GM18505 (cell line): Measurements from ENCODE around the gene DPH2.
A peak's percentile ranks its signal among the peaks of the same experiment; 100 is the strongest.

Source experiments
- ATAC-seq: cut with Tn5 transposase; IDR thresholded peaks from one replicate; pipeline ENCODE4 v1.9.1; 2021; ENCODE audit not compliant: unreplicated experiment
- POLR2A ChIP-seq: IDR thresholded peaks from 4 replicates; pipeline ENCODE4 v1.6.1; 2011; ENCODE audit warnings: borderline replicate concordance; ENCODE audit not compliant: insufficient read depth, insufficient read length; ENCODE audit errors: extremely low read depth

The DPH2 gene, protein sequence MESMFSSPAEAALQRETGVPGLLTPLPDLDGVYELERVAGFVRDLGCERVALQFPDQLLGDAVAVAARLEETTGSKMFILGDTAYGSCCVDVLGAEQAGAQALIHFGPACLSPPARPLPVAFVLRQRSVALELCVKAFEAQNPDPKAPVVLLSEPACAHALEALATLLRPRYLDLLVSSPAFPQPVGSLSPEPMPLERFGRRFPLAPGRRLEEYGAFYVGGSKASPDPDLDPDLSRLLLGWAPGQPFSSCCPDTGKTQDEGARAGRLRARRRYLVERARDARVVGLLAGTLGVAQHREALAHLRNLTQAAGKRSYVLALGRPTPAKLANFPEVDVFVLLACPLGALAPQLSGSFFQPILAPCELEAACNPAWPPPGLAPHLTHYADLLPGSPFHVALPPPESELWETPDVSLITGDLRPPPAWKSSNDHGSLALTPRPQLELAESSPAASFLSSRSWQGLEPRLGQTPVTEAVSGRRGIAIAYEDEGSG

GRCh38 chr1:43969746-43970466 is at the start of gene DPH2:
Gene DPH2 (plus strand): TSS chr1:43970010. CDS start chr1:43970176, 166 bp downstream.
- TF ChIP-seq POLR2A: peak; percentile 67
- peak; percentile 71 for ATAC-seq

DNA sequence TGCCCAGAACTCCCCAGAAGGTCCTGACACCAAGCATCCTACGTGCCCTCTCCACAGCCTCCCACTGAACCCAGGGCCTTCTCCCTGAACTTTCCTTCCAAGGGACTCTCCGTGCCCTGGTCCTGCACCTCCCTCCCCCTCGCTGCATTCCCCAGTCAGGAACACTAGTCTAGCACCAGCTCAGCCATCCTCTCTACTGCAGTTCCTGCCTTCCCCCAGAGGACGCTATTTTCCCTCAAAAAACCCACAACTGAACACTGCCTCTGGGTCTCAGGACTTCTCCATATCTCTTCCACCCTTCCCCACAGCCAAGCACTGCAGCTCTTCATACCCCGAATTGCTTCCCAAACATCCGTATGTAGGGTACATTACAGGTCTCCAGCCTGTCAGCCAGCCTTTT is 48.8 kb upstream of the DPH2 start:
- no peak for TF ChIP-seq POLR2A
- ATAC-seq: no peak

DNA sequence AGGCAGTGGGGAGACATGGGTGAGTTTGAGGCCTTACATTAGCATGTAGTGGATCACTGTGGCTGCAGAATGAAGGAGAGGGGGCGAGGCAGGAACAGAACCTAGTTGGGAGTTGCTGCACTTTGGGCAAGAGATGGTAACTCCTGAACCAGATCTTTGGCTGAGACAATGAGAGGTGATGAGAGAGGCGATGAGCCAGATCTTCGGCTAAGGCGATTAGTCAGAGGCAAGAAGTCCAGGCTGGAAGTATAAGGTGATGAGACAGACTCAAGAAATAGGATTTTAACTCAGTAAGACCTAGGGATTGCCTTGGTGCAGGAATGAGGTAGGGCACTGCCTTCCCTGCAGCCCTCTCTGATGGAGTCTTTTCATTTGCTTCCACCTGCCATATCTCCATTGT is 45.3 kb upstream of the DPH2 start:
- ATAC-seq: no peak
- TF ChIP-seq POLR2A: no peak

DNA sequence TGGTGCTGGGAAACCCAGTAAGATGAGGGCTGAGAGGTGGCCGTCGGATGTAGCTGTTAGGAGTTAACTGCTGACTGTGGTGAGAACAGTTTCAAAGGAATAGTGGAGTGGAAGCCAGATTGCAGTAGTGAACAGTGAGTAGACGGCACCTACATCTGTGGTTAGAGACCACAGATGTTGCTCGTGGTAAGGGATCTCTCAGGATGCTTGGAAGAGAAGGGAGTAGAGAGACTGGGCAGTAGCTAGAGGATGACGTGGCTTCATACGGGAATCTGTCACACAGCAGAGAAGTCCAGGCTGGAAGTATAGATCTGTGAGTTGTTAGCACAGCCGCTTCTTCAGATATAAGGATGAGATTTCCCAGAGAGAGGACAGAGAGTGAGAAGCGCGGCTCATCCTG is 44.0 kb upstream of the DPH2 start:
- ATAC-seq: no peak
- no peak for TF ChIP-seq POLR2A

DNA sequence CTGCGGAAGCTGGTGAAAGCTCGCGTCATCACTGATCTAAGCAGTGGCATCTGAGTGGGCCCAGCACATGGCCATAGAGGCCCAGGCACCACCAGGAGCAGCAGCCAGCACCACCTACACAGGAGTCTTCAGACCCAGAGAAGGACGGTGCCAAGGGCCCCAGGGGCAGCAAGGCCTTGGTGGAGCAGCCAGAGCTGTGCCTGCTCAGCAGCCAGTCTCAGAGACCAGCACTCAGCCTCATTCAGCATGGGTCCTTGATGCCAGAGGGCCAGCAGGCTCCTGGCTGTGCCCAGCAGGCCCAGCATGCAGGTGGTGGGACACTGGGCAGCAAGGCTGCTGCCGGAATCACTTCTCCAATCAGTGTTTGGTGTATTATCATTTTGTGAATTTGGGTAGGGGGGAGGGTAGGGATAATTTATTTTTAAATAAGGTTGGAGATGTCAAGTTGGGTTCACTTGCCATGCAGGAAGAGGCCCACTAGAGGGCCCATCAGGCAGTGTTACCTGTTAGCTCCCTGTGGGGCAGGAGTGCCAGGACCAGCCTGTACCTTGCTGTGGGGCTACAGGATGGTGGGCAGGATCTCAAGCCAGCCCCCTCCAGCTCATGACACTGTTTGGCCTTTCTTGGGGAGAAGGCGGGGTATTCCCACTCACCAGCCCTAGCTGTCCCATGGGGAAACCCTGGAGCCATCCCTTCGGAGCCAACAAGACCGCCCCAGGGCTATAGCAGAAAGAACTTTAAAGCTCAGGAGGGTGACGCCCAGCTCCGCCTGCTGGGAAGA is 39.5 kb upstream of the DPH2 start:
- no peak for TF ChIP-seq POLR2A
- no peak for ATAC-seq

- TF ChIP-seq POLR2A: no peak
- no peak for ATAC-seq
These were observed 38.9 kb upstream of the DPH2 start for GRCh38 chr1:43930949-43931275.

DNA sequence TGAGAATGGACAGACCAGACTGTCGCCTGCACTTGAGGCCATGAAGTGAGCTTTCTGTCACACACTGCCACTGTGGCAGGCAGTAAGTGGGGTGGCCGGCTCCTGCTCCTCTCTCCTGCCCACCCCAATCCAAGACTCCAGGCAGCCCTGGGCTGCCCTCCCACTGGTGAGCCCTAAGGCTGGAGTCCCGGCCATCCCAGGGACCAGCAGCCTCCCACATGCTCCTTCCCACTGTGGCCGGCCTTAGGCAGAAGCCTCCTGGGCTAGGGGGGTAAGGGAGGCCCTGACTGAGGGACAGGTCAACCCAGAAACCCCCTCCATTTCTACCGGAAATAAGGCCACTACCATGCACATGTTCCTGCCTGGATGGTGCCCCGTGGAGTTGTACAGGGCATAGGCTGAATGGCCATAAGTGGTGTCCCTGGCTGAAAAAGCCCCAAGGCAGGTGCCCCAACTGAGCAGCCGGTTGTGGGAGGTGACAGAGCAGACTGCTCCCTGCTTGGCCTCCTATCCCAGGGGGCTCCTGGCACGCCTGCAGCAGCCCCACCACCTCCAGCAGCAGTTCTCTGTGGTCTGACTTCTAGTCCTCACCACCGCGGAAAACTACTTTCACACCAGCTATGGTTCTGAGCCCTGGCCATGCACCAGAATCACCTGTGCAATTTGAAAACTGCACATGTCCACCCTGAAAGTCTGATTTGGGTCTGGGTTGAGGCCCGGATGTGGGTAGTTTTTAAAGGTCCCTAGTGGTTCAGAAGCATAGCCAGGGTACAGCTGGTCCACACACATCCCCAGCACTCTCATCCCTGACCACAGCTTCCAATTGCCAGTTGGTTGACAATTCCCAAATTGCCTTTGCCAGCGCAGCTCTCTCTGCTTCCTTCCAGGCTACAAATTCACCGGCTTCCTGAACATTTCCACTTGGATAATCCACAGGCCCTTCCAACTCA is 37.8 kb upstream of the DPH2 start:
- no peak for TF ChIP-seq POLR2A
- ATAC-seq: no peak

- no peak for ATAC-seq
- TF ChIP-seq POLR2A: no peak
These were observed 36.9 kb upstream of the DPH2 start for GRCh38 chr1:43932786-43933385.

- TF ChIP-seq POLR2A: no peak
- no peak for ATAC-seq
These were observed 36.3 kb upstream of the DPH2 start, which contains the start of gene ARTN for GRCh38 chr1:43933386-43934100. Gene ARTN (plus strand): TSS chr1:43933801. CDS start chr1:43935657, 1,856 bp downstream.

- no peak for TF ChIP-seq POLR2A
- no peak for ATAC-seq
These were observed 35.5 kb upstream of the DPH2 start for GRCh38 chr1:43934101-43934985.

- no peak for TF ChIP-seq POLR2A
- no peak for ATAC-seq
These were observed 34.9 kb upstream of the DPH2 start for GRCh38 chr1:43934986-43935324.
